Transverse colon (tissue), 4 donors: ENCODE data around the gene PPFIA4. TPM values are rescaled to one million over a fixed set of nuclear protein-coding genes. Genes with fewer than 3 reads are reported as not detected.

Experiments used
- DNase-seq: peaks from one replicate; pipeline ENCODE4 v3.0.0-alpha.2; 2019
- H3K27ac ChIP-seq, 4 donors: fragments of 200-600 bp; sonication (generic); 2 replicates each; pipeline ENCODE4 v1.5.1; 2016 to 2018; ENCODE audit warnings: inconsistent platforms in 4 of 4
- H3K27me3 ChIP-seq: fragments of 200-600 bp; sonication (generic); 2 replicates; pipeline ENCODE4 v1.5.1; 2017; ENCODE audit warnings: inconsistent platforms
- H3K36me3 ChIP-seq, 4 donors: fragments of 200-600 bp; sonication (generic); 2 replicates each; pipeline ENCODE4 v1.5.1; 2017 to 2019; ENCODE audit warnings: inconsistent platforms in 4 of 4
- H3K4me1 ChIP-seq, 4 donors: fragments of 200-600 bp; sonication (generic); 2 replicates each; pipeline ENCODE4 v1.5.1; 2017 to 2020; ENCODE audit warnings: inconsistent platforms in 4 of 4
- H3K4me3 ChIP-seq, 4 donors: fragments of 200-600 bp; sonication (generic); 1 replicate in 1 of 4; 2 replicates in 3 of 4; pipeline versions ENCODE4 v1.5.1 to v1.6.1; 2017 to 2019; ENCODE audit warnings: inconsistent platforms in 4 of 4
- H3K9me3 ChIP-seq, 2 donors: fragments of 200-600 bp; sonication (generic); 2 replicates each; pipeline ENCODE4 v1.5.1; 2017 to 2019; ENCODE audit warnings: inconsistent platforms in 2 of 2
- CTCF ChIP-seq, 5 experiments: fragments of 200-600 bp in 3 of 5; fragments of 450-650 bp in 2 of 5; sonication (generic) in 3 of 5; IDR thresholded peaks; 1 replicate in 2 of 5; 2 replicates in 3 of 5; pipeline ENCODE4 v1.5.1; 2016 to 2017; ENCODE audit warnings: antibody characterized with exemption in 5 of 5, inconsistent platforms in 3 of 5, mild to moderate bottlenecking in 2 of 5, moderate library complexity in 1 of 5
- EP300 ChIP-seq: sonication (generic); formaldehyde crosslinking; IDR thresholded peaks from one replicate; pipeline ENCODE4 v1.6.1; 2017; ENCODE audit warnings: antibody characterized with exemption, low read depth
- POLR2A ChIP-seq: fragments of 450-650 bp; IDR thresholded peaks from one replicate; pipeline ENCODE4 v1.6.1; 2016; ENCODE audit warnings: antibody characterized with exemption, mild to moderate bottlenecking, moderate library complexity
- POLR2AphosphoS5 ChIP-seq, 3 donors: sonication (generic); formaldehyde crosslinking; IDR thresholded peaks; one replicate each; pipeline ENCODE4 v1.6.1; 2016; ENCODE audit warnings: antibody characterized with exemption in 3 of 3
- WGBS, 2 donors: methylation state at CpG; one replicate each; pipeline ENCODE4 v1.1.5; 2018; ENCODE audit warnings: low coverage in 1 of 2; 5-methylcytosine and 5-hydroxymethylcytosine counted together
- in situ Hi-C, 4 donors: fragments of 200-750 bp; cut with MboI; loops; one replicate each; pipeline versions ENCODE4 v1.15.0 to v1.15.1; 2017; ENCODE audit warnings: low sequenced_read_pairs in 3 of 4, low pct_ligation_motif_present in 1 of 4, low pct_unique_long_range_greater_than_20kb in 1 of 4
- intact Hi-C: fragments of 100-400 bp; cut with DNase I; formaldehyde crosslinking; loops from one replicate; pipeline ENCODE4 v1.15.1; 2023; ENCODE audit warnings: low total_unique reads
- total RNA-seq, 4 donors: library from RNA; depleted of rRNA; stranded (reverse); fragments of >200 nt; gene quantifications; one replicate each; pipeline ENCODE4 v1.1.0, GENCODE V29; 2016

Gene PPFIA4
- total RNA-seq, 4 donors from 2014 or later: 0.41 to 1.1 (median 0.48) TPM; not detected in 1

DNA sequence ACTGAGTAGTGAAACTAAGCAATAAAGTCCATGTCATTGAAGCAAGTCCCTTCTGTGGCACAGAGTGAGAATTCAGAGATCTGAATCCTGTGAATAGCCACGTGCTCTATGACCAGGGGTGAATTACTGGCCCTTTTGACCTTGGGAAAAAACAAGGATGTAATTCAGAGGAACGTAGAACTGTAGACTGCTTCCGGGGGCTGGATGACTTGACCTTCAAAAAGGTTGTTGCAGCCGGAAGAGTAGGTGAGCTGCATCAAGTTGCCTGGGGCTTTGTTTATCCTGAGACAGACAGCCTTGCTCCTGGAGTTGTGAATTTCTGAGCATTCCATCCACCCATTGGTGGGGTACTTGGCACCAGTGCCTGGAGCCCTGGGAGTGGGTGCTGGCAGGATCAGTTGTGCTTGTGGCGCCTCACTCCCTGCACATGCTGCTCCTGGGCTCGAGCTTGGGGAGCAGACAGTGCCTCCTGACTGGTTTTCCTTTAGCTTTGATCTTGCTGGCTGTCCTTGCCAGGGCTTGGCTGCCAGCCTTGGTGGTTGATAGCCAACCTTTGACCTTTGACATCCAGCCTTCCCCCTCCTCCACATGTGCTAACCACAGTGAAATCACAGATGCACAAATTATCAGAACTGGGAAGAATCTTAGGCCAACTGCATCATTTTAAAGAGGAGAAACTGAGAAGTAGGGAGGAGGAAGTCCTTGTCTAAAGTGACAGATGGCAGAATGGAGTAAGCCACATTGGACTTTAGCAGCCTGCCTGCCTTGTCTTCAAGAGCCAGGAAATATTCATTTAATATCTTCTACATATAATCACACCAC is 75.7 kb downstream of the PPFIA4 start:
- in situ Hi-C loops: no loop called here

GRCh38 chr1:203103216-203103615 is 76.9 kb downstream of the PPFIA4 start:
- Histone ChIP-seq H3K4me3 (no peak overlapping the region), H3K9me3 (peaks cover 0 to 3% of the 10 kb centered on the region in 2 donors), H3K27ac (no peak overlapping the region), H3K36me3 (no peaks in the 10 kb centered on the region), H3K27me3 (peaks cover 21% of the 10 kb centered on the region), H3K4me1 (no peaks in the 10 kb centered on the region)
- in situ Hi-C loops (no loop called here), intact Hi-C loops (no loop called here)
- TF ChIP-seq POLR2AphosphoS5 (IDR thresholded peaks at IDR 0.05): no peak
- no peak for TF ChIP-seq CTCF (IDR thresholded peaks at IDR 0.05)
- TF ChIP-seq POLR2A: no peak
- no peak for TF ChIP-seq EP300
- WGBS, 2 donors: 71% methylated on average over 4 of the region's 4 CpGs; no CpG with 5 or more reads in 1 of the 2 donors
- no peak for DNase-seq

More for the DNA sequence above, 75.7 kb downstream of the PPFIA4 start:
- 72% methylated on average over 6 of the region's 6 CpGs; no CpG with 5 or more reads in 1 of the 2 donors for WGBS, 2 donors
- no peak for DNase-seq
- Histone ChIP-seq H3K27me3 (peaks cover 9% of the 10 kb centered on the region), H3K36me3 (no peaks in the 10 kb centered on the region), H3K4me1 (no peaks in the 10 kb centered on the region), H3K9me3 (peaks cover 0 to 3% of the 10 kb centered on the region in 2 donors), H3K27ac (no peak overlapping the region), H3K4me3 (no peak overlapping the region)
- TF ChIP-seq POLR2AphosphoS5 (IDR thresholded peaks at IDR 0.05) (no peak), POLR2A (no peak), CTCF (IDR thresholded peaks at IDR 0.05) (no peak), EP300 (no peak)
- intact Hi-C loops: no loop called here

- Histone ChIP-seq H3K4me3 (no peak overlapping the region), H3K9me3 (peaks cover 0 to 3% of the 10 kb centered on the region in 2 donors), H3K27ac (no peak overlapping the region), H3K4me1 (no peaks in the 10 kb centered on the region), H3K36me3 (no peaks in the 10 kb centered on the region), H3K27me3 (peaks cover 28% of the 10 kb centered on the region)
- no peak for DNase-seq
- TF ChIP-seq EP300 (no peak), CTCF (IDR thresholded peaks at IDR 0.05) (no peak), POLR2A (no peak), POLR2AphosphoS5 (IDR thresholded peaks at IDR 0.05) (no peak)
- 69 to 88% methylated on average over 2 to 6 of the region's 6 CpGs for WGBS, 2 donors
- in situ Hi-C loops (no loop called here), intact Hi-C loops (no loop called here)
Measured at GRCh38 chr1:203103829-203104495, 77.7 kb downstream of the PPFIA4 start.

DNA sequence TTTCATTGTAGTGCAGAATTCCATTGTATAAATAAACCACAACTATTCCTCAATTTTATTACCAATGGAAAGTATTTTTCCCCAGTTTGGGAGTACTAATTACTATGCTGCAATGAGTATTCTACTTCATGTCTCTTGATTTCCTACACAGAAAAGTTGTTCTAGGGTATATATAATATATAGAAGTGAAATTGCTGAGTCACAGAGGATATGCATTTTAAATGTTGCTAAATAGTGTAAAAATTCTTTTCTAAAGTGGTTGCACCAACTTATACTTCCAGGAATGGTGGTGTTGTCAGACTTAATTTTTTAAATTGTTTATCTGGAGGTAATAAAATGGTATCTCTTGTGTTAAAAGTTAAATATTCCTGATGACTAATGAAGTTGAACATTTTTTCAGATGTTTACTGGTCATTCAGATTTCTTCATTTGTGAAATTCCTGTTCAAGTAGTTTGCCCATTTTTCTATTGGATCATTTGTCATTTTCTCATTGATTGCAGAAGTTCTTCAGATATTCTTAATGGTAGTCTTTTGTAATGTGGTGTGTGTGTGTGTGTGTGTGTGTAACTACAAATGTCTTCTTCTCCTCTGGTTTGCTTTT is 78.6 kb downstream of the PPFIA4 start:
- Histone ChIP-seq H3K4me3 (no peak overlapping the region), H3K27me3 (peaks cover 34% of the 10 kb centered on the region), H3K36me3 (no peaks in the 10 kb centered on the region), H3K27ac (no peak overlapping the region), H3K4me1 (no peaks in the 10 kb centered on the region), H3K9me3 (peaks cover 0 to 3% of the 10 kb centered on the region in 2 donors)
- no peak for TF ChIP-seq EP300
- TF ChIP-seq CTCF (IDR thresholded peaks at IDR 0.05): no peak
- TF ChIP-seq POLR2A: no peak
- no peak for TF ChIP-seq POLR2AphosphoS5 (IDR thresholded peaks at IDR 0.05)
- intact Hi-C loops: no loop called here
- in situ Hi-C loops: no loop called here
- no peak for DNase-seq
